ENCODE results near the gene BRI3. TPM values are rescaled to one million over a fixed set of nuclear protein-coding genes. Genes with fewer than 3 reads are reported as not detected.

BRI3 gene
- total RNA-seq, 4 donors from 2014 or later, result 11.2 to 36.2 (median 23.3) TPM

- no peak for DNase-seq
- Histone ChIP-seq H3K9me3 (no peaks in the 10 kb centered on the region), H3K4me1 (no peaks in the 10 kb centered on the region), H3K27ac (no peak overlapping the region), H3K27me3 (no peaks in the 10 kb centered on the region), H3K4me3 (no peak overlapping the region), H3K36me3 (peaks cover 0 to 7% (median 0%) of the 10 kb centered on the region in 3 donors)
- TF ChIP-seq, protein P1, sequence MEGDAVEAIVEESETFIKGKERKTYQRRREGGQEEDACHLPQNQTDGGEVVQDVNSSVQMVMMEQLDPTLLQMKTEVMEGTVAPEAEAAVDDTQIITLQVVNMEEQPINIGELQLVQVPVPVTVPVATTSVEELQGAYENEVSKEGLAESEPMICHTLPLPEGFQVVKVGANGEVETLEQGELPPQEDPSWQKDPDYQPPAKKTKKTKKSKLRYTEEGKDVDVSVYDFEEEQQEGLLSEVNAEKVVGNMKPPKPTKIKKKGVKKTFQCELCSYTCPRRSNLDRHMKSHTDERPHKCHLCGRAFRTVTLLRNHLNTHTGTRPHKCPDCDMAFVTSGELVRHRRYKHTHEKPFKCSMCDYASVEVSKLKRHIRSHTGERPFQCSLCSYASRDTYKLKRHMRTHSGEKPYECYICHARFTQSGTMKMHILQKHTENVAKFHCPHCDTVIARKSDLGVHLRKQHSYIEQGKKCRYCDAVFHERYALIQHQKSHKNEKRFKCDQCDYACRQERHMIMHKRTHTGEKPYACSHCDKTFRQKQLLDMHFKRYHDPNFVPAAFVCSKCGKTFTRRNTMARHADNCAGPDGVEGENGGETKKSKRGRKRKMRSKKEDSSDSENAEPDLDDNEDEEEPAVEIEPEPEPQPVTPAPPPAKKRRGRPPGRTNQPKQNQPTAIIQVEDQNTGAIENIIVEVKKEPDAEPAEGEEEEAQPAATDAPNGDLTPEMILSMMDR (IDR thresholded peaks at IDR 0.05), result no peak
- no peak for TF ChIP-seq POLR2A (IDR thresholded peaks at IDR 0.05)
- intact Hi-C loops (cut with DNase I), result no loop called here
- WGBS, 2 donors, result 78 to 80% methylated on average over 3 of the region's 3 CpGs
Observed at GRCh38 chr7:98341106-98341505, 59.6 kb downstream of the BRI3 start.

Other genes with a start within 250 kb of the BRI3 start
- gene LMTK2, start 174.8 kb upstream of the BRI3 start, total RNA-seq, result 10 to 100 TPM; 16.0 to 29.3 (median 20.3) TPM
- 1 to 10 TPM in 3 of 4 donors, under 1 TPM in 1; 0.82 to 8.0 (median 2.3) TPM for gene BHLHA15, start 70.2 kb upstream of the BRI3 start, total RNA-seq
- 10 to 100 TPM; 13.4 to 21.5 (median 19.0) TPM for gene TECPR1, start 29.5 kb upstream of the BRI3 start, total RNA-seq
- gene BAIAP2L1, start 119.4 kb downstream of the BRI3 start, total RNA-seq, result 10 to 100 TPM; 16.5 to 29.3 (median 20.5) TPM